Activated T-cell treated with anti-CD3 and anti-CD28 coated beads, Interleukin-2, amount 50 U/mL, for 48 hours (primary cell): ENCODE results near the gene LAMB1.
"Not testable (repeated sequence)": the region's sequence is repeated elsewhere in the genome, so short reads cannot be mapped to it uniquely, and the experiment has no call there.

Experiments
- DNase-seq, 2 experiments: peaks; one replicate each; pipeline ENCODE4 v3.0.0-alpha.2; 2020

LAMB1 gene

DNA sequence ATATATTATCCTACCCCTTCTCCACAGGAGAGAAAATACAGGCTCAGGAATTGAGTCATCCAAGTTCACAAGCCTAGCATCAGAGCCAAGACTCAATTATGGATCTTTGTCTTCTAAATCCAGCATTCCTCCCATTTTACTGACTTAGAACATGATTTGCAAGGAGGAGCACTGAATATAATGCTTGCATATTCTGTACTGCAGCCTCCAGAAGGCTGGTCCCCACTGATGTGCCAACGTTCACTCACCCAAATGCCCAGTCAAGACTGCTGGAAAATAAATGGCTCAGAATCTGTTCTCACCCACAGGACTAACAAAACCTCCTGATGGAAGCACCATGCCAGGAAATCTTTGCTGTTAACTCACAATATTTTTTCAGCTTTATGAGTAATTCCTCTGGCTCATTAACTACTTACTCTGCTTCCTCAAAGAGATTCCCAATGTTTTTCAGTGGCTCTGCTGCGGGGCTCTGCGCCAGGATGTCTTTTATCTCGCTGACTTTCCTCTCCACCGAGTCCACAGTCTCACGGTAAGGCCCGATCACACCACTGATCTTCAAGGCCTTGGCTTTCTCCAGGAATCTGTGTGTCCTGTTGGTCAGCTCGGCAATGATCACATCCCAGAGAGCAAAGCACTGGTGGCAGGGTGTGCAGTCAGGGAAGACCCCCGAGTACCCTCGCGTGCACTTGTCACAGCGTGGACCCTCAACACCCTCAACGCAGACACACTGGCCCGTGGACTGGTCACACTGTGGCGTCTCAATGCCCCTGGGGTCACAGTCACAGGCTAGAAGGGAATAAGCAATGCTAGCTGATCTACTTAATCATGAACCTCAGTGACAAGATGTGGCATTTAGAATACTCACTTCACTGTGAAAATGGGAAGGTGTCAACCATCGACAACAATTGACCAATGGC is 63.1 kb downstream of the LAMB1 start:
- DNase-seq = no peak

DNA sequence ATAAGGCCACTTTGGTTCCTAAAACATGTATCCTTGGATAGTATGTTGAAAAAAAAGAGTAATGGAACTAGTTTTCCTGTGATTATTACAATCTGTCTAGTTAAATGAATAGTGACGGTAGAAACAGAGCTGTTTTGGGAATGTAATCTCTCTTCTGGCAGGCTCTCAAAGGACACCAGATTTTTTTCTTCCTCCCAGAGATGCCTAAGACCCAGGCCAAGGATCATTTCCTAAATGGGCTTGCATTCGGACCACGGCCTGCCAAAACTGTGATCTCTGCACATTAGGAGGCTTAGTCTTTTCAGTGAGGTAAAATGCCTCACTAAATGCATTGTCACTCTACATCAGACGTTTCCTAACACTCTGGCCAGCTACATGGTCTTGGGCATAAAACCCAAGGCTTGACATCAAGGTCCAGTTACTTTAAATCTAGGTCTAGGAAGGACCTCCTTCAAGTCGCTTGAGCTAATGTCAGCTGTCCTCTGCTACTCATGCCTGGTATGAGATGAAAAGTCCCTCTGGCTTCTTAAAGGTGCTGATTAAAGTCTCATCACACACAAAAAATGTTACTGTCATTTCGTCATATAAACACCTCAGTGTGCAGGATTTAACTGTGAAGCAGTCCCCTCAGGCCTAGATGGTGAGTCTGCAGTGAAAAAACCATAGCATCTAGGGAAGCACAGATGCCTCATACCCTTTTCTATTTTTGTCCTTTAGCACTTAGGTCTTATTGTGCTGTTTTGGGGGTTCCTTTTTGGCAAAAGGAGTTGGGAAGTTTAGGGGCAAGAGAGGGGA is 64.3 kb downstream of the LAMB1 start:
- no peak for DNase-seq

DNA sequence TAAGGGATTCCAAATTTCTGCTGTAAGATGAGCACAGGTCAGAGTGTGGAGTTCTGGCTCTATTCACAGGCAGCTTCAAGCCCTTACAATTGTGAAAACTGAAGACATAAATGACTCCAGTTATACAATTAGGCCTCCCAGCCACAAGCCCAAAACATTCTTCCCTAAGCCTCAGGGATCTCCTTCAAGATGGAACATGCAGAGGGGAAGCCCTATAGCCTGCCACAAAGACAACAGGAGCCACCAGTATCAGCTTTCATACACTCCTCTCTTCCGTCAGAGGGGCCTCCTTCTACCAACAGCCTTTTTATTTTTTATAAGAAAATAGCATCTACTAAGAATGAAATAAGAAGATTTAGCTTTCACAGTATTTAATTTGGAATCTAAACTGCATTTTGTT is 65.4 kb downstream of the LAMB1 start:
- no peak for DNase-seq

DNA sequence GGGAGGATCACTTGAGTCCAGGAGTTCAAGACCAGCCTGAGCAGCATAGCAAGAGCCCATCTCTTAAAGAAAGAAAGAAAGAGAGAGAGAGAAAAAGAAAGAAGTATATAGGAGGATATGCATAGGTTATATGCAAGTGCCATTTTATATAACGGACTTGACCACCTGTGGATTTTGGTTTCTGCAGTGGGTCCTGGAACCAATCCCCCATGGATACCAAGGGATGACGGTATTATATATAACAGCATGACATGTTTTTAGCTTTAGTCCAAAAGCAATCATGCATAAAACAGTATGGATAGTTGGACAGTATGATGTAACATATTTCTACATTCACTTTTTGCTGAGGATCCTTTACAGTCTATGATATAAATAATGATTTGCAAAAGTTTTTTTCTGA is 66.6 kb downstream of the LAMB1 start:
- no peak for DNase-seq

- no peak for DNase-seq
Measured at GRCh38 chr7:107934991-107935770, 67.8 kb downstream of the LAMB1 start.

DNA sequence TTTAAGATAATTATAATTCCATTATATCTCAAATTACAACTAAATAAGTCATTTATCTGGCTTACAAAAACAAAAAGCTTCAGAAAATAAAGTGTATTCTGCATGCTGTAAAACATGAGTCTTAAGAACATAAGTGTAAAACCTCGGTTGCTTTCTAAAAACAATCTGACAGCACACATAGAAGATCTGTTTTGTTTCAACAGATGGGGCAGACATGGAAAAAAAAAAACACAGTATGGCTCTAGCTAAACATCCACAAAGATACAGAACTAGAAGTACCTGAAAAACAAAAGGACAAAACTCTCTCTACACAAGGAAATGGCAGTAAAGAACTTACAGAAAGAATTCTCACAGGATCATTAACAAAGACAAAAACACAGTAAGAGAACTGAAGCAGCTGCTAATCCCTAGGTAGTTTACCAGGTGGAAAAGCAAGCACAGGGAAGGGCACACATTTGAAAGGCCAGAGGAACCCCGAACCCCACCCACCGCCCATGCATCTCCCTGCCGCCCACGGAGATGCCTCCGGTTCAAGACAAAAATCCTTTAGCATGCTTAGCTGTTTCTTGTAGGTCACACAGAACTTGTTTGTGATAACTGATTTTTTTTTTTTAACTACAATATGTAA is 69.5 kb downstream of the LAMB1 start:
- DNase-seq = no peak

DNA sequence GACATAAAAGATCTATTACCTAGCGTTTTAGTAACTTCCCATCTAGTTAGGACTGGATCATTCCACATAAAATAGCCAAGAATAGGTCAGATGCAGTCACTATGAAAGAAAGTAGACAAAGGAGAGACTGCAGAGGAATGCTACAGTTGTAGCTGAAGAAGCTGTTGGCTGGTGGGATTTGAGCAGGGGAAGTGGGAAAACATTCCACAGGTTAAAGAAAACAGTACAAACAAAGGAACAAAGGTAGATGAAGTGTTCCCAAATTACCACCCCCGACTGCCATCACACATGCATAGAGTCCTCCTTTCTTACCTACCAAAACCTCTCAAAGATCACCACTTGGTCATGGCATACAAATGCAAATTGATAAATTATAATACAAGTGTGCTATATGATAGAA is 70.2 kb downstream of the LAMB1 start:
- no peak for DNase-seq

GRCh38 chr7:107931740-107932515 is 71.0 kb downstream of the LAMB1 start:
- no peak for DNase-seq

DNA sequence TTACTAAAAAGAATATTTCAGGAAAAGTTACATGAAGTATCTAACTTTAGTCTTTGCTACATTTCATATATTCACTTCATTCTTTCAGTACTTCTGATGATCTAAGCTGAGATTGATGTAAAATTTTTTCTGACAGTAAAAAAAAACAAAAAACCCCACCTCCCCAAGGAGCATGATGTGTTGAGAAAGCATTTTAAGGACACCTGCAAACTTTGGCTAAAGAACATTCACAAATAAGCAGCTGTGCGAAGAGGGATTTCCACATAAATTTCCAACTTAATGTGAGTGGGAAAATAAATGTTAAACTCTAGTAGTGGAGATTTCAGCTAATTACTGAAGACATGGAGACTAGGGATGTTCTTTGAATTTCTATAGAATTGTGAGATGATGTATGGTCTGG is 76.5 kb downstream of the LAMB1 start:
- no peak for DNase-seq

- DNase-seq = no peak
Measured at GRCh38 chr7:107924841-107925504, 78.0 kb downstream of the LAMB1 start.

DNA sequence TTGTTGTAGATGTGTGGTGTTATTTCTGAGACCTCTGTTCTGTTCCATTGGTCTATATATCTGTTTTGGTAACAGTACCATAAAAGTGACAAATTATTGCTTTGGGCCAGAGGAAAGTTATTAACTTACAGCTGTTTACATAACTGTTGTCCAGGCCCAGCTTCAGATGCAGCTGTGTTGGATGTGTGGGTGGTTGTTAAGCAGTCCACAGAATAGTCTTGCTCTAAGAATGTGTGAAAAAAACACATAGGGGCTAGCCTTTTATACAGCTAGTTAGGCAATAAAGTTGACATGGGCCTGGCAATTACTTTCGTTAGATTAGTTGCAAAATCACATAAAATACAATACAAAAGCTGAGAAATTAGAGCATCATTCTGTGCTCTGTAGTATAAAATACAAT is 80.1 kb downstream of the LAMB1 start:
- DNase-seq = no peak

DNA sequence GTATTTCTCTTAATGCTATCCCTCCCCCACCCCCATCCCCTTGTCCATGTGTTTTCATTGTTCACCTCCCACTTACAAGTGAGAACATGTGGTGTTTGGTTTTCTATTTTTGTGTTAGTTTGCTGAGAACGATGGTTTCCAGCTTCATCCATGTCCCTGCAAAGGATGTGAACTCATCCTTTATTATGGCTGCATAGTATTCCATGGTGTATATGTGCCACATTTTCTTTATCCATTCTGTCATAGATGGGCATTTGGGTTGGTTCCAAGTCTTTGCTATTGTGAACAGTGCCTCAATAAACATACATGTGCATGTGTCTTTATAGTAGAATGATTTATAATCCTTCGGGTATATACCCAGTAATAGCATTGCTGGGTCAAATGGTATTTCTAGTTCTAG is 81.1 kb downstream of the LAMB1 start:
- not testable (repeated sequence) for DNase-seq

DNA sequence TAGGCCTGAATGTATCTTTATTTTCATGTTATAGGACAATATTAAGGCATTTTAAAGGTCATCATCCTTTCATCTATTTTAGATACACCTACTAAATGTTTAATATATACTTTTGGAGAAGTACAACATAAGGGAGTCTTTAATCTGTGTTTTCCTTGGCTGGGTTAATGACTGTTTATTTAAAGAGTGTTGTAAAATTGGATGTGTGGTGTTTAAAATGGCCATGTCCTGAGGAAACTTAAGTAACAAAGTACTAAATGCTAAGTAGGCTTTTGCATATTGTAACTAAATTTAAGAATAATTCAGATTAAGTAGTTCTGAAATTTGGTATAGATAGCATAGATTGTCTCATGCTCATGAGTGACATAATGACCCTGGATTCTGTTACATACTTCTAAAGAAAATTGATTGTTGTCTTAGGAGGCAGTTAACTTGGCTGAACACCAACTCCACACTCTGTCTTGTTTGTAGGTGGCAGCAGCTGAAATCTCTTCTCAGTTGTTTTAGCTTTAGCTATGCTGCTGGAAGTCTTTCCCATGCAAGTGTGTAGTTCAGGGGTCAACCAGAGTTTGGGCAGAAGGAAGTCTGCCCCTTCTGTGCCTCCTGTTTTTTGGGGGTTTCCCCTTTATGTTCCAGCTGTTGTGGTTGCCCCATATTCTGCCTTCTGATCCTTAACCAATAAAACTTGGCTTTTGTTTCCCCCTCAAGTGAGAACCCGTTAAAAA is 82.8 kb downstream of the LAMB1 start:
- DNase-seq = no peak

DNA sequence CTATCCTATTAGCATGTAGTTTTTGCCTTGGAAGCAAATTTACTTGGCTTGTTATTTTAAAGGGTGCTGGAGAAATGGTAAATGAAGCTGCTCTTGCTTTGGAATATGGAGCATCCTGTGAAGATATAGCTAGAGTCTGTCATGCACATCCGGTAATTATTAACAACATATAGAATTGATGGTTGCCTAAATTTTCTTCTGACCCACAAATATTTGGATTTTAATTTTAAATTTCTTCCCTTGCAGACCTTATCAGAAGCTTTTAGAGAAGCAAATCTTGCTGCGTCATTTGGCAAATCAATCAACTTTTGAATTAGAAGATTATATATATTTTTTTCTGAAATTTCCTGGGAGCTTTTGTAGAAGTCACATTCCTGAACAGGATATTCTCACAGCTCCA is 84.0 kb downstream of the LAMB1 start:
- no peak for DNase-seq

- no peak for DNase-seq
Measured at GRCh38 chr7:107917763-107918651, 85.0 kb downstream of the LAMB1 start.

- DNase-seq = no peak
Measured at GRCh38 chr7:107915541-107915940, 87.4 kb downstream of the LAMB1 start.

DNA sequence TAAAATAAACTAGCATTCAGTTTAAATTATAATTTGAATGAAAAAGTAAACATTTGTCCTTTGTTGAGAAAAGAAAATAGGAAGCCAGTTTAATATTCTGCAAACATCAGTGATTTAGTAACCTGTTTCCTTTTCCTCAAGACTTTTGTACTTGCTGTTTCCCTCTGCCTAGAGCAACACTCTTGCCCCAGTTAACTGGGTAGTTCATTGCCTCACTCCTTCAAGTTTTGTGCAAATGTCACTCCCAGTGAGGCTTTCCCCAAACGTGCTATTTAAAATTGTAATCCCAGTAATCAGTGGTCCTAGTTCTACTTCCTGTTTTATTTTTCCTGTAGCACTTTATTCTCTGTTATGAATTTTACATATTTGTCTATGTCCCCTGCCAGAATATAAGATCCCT is 88.1 kb downstream of the LAMB1 start:
- DNase-seq = no peak

GRCh38 chr7:107913851-107914250 is 89.1 kb downstream of the LAMB1 start:
- DNase-seq = no peak

DNA sequence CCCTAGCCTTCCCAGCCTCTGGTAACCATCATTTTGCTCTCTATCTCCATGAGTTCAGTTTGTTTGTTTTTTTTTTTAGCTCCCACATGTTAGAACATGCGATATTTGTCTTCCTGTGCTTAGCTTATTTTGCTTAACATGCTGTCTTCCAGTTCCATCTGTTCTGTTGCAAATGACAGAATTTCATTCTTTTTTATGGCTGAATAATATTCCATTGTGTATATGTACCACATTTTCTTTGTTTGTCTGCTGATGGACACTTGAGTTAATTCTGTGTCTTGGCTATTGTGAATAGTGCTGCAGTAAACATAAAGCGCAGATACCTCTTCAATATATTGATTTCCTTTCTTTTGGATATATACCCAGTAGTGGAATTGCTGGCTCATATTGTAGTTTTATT is 91.0 kb downstream of the LAMB1 start:
- DNase-seq = no peak

DNA sequence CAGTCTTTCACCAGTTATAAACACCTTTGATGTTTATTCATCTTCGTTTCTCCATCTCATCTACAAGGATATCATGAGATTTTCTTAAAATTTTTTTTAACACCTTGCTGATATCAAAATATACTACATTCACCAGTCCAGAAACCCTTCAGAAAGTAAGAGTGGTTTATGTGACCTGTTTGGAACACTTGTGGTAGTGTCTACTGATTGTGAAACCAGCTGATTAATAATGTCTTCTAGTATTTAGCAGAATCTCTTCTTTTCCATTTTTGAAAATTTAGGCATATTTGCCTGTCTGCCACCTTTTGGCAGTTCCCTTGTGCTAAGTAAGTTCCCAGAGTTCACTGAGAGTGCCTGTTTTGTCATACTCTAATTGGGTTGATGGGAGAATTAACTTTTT is 93.5 kb downstream of the LAMB1 start:
- no peak for DNase-seq
